PFSK-1 (cell line): ENCODE results near the gene GHR.

Experiments used
- POLR2AphosphoS5 ChIP-seq: IDR thresholded peaks from 2 replicates; pipeline ENCODE4 v1.6.1; 2012; ENCODE audit warnings: low read depth, mild to moderate bottlenecking, control low read depth, low read length, moderate library complexity
- SIN3A ChIP-seq: IDR thresholded peaks from 2 replicates; pipeline ENCODE4 v1.6.1; 2012; ENCODE audit warnings: mild to moderate bottlenecking, low read length, moderate library complexity, borderline replicate concordance; ENCODE audit not compliant: insufficient read depth
- TAF1 ChIP-seq: IDR thresholded peaks from 2 replicates; pipeline ENCODE4 v1.6.1; 2012; ENCODE audit warnings: low read length, control low read depth, borderline replicate concordance; ENCODE audit not compliant: insufficient read depth
- TF ChIP-seq, protein P1 (sequence below), 2 experiments: IDR thresholded peaks; 2 replicates each; pipeline versions ENCODE4 v1.6.1 to v1.8.0; 2011 to 2012; ENCODE audit warnings: low read depth in 2 of 2, low read length in 2 of 2, control low read depth in 1 of 2, inconsistent platforms in 1 of 2, mild to moderate bottlenecking in 1 of 2, moderate library complexity in 1 of 2; ENCODE audit not compliant: insufficient read depth in 1 of 2

DNA sequence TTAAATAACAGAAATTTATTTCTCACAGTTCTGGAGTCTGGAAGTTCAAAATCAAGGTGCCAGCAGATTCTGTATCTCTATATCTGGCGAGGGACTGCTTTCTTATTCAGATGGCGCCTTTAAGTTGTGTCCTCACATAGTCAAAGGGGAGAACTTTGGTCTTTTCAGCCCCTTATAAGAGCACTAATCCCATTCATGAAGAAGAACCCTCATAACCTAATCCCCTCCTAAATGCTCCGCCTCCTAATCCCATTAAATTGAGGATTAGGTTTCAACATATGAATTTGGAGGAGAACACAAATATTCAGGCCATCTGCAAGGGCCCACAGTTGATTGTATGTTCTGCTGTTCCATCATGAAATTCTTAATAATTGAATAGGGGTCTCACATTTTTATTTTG lies 322.6 kb downstream of the GHR start:
- TF ChIP-seq POLR2AphosphoS5 (no peak), SIN3A (no peak), TAF1 (no peak)
- TF ChIP-seq, protein P1, sequence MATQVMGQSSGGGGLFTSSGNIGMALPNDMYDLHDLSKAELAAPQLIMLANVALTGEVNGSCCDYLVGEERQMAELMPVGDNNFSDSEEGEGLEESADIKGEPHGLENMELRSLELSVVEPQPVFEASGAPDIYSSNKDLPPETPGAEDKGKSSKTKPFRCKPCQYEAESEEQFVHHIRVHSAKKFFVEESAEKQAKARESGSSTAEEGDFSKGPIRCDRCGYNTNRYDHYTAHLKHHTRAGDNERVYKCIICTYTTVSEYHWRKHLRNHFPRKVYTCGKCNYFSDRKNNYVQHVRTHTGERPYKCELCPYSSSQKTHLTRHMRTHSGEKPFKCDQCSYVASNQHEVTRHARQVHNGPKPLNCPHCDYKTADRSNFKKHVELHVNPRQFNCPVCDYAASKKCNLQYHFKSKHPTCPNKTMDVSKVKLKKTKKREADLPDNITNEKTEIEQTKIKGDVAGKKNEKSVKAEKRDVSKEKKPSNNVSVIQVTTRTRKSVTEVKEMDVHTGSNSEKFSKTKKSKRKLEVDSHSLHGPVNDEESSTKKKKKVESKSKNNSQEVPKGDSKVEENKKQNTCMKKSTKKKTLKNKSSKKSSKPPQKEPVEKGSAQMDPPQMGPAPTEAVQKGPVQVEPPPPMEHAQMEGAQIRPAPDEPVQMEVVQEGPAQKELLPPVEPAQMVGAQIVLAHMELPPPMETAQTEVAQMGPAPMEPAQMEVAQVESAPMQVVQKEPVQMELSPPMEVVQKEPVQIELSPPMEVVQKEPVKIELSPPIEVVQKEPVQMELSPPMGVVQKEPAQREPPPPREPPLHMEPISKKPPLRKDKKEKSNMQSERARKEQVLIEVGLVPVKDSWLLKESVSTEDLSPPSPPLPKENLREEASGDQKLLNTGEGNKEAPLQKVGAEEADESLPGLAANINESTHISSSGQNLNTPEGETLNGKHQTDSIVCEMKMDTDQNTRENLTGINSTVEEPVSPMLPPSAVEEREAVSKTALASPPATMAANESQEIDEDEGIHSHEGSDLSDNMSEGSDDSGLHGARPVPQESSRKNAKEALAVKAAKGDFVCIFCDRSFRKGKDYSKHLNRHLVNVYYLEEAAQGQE (IDR thresholded peaks at IDR 0.05; ENCODE audit: insufficient read depth in 1 of 2, low read depth in 2 of 2, low read length in 2 of 2) = no peak
